Lower leg skin (tissue), 4 donors: Measurements from ENCODE around the gene LGMN. TPM values are rescaled to one million over a fixed set of nuclear protein-coding genes. Genes with fewer than 3 reads are reported as not detected.
"Not testable (repeated sequence)": the region's sequence is repeated elsewhere in the genome, so short reads cannot be mapped to it uniquely, and the experiment has no call there.

Experiments used
- DNase-seq, 2 donors: peaks; one replicate each; pipeline ENCODE4 v3.0.0-alpha.2; 2019; ENCODE audit warnings: low spot score in 2 of 2
- H3K4me3 ChIP-seq: fragments of 200-600 bp; sonication (generic); 2 replicates; pipeline ENCODE4 v1.5.1; 2017; ENCODE audit warnings: mild to moderate bottlenecking, low read depth; ENCODE audit not compliant: poor library complexity, severe bottlenecking
- POLR2A ChIP-seq, 2 donors: fragments of 450-650 bp; IDR thresholded peaks; one replicate each; pipeline ENCODE4 v1.6.1; 2016 to 2017; ENCODE audit warnings: antibody characterized with exemption in 2 of 2, mild to moderate bottlenecking in 1 of 2, moderate library complexity in 1 of 2
- WGBS, 2 donors: methylation state at CpG; one replicate each; pipeline ENCODE4 v1.1.5; 2018; 5-methylcytosine and 5-hydroxymethylcytosine counted together
- intact Hi-C: fragments of 100-400 bp; cut with DNase I; formaldehyde crosslinking; loops from one replicate; pipeline ENCODE4 v1.15.0; 2023; ENCODE audit warnings: low total_unique reads
- total RNA-seq, 4 donors: library from RNA; depleted of rRNA; stranded (reverse); fragments of >200 nt; gene quantifications; one replicate each; pipeline ENCODE4 v1.1.0, GENCODE V29; 2016
- TF ChIP-seq, protein P1 (sequence below), 3 donors: fragments of 450-650 bp; IDR thresholded peaks; one replicate each; pipeline ENCODE4 v1.5.1; 2016; ENCODE audit warnings: antibody characterized with exemption in 3 of 3, mild to moderate bottlenecking in 3 of 3, moderate library complexity in 2 of 3

Gene LGMN
- total RNA-seq, 4 donors from 2014 or later: 36.5 to 48.0 (median 41.3) TPM

DNA sequence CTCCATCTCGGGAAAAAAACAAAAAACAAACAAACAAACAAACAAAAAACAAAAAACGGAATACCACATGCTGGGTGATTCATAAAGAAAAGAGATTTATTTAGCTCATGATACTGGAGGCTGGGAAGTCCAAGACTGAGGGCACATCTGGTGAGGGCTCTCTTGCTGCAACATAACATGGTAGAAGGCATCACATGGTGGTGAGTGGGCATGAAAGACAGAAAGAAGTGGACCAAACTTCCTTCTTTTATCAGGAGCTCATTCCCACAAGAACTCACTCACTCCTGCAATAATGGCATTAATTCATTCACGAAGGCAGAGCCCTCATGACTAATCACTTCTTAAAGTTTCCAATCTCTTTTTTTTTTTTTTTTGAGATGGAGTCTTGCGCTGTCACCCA lies 8.0 kb upstream of the LGMN start:
- no peak overlapping the region for H3K4me3 ChIP-seq
- DNase-seq: no peak
- intact Hi-C loops: no loop called here
- 86 to 88% methylated on average over 4 of the region's 4 CpGs for WGBS, 2 donors
- TF ChIP-seq, protein P1, sequence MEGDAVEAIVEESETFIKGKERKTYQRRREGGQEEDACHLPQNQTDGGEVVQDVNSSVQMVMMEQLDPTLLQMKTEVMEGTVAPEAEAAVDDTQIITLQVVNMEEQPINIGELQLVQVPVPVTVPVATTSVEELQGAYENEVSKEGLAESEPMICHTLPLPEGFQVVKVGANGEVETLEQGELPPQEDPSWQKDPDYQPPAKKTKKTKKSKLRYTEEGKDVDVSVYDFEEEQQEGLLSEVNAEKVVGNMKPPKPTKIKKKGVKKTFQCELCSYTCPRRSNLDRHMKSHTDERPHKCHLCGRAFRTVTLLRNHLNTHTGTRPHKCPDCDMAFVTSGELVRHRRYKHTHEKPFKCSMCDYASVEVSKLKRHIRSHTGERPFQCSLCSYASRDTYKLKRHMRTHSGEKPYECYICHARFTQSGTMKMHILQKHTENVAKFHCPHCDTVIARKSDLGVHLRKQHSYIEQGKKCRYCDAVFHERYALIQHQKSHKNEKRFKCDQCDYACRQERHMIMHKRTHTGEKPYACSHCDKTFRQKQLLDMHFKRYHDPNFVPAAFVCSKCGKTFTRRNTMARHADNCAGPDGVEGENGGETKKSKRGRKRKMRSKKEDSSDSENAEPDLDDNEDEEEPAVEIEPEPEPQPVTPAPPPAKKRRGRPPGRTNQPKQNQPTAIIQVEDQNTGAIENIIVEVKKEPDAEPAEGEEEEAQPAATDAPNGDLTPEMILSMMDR (IDR thresholded peaks at IDR 0.05): no peak
- TF ChIP-seq POLR2A (IDR thresholded peaks at IDR 0.05): no peak

DNA sequence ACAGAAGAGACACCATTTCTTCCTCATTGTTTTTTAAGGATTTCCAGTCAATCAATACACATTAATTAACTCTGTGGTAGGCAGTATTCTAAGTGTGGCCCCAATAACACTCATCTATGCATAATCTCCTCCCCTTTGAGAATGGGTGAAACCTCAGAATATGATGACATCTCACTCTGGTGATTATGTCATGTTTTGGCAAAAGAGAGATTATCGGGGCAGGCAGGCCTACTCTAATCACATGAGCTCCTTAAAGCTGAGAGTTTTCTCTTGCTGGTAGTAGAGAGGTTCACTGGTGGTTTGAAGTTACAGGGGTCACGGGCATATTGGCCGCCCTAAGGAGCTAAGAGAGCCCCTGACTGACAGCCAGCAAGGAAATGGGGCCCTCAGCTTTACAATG lies 7.1 kb upstream of the LGMN start:
- intact Hi-C loops: no loop called here
- WGBS, 2 donors: 73 to 80% methylated on average over 3 of the region's 3 CpGs
- H3K4me3 ChIP-seq: no peak overlapping the region
- no peak for TF ChIP-seq POLR2A (IDR thresholded peaks at IDR 0.05)
- TF ChIP-seq, protein P1 (IDR thresholded peaks at IDR 0.05): no peak
- DNase-seq: no peak

GRCh38 chr14:92754966-92755365 lies 6.5 kb upstream of the LGMN start:
- WGBS, 2 donors: 76 to 94% methylated on average over 1 of the region's 1 CpG
- TF ChIP-seq, protein P1 (IDR thresholded peaks at IDR 0.05): no peak
- TF ChIP-seq POLR2A (IDR thresholded peaks at IDR 0.05): no peak
- intact Hi-C loops: no loop called here
- no peak overlapping the region for H3K4me3 ChIP-seq
- no peak for DNase-seq

GRCh38 chr14:92753250-92753649 lies 4.8 kb upstream of the LGMN start:
- no peak overlapping the region for H3K4me3 ChIP-seq
- intact Hi-C loops: no loop called here
- no peak for DNase-seq
- TF ChIP-seq POLR2A (IDR thresholded peaks at IDR 0.05): no peak
- TF ChIP-seq, protein P1 (IDR thresholded peaks at IDR 0.05): no peak
- 77 to 80% methylated on average over 5 of the region's 5 CpGs for WGBS, 2 donors

GRCh38 chr14:92751819-92752218 lies 3.4 kb upstream of the LGMN start:
- intact Hi-C loops: no loop called here
- TF ChIP-seq, protein P1 (IDR thresholded peaks at IDR 0.05): no peak
- no peak for TF ChIP-seq POLR2A (IDR thresholded peaks at IDR 0.05)
- H3K4me3 ChIP-seq: no peak overlapping the region
- WGBS, 2 donors: 70 to 89% methylated on average over 4 of the region's 4 CpGs
- no peak for DNase-seq

DNA sequence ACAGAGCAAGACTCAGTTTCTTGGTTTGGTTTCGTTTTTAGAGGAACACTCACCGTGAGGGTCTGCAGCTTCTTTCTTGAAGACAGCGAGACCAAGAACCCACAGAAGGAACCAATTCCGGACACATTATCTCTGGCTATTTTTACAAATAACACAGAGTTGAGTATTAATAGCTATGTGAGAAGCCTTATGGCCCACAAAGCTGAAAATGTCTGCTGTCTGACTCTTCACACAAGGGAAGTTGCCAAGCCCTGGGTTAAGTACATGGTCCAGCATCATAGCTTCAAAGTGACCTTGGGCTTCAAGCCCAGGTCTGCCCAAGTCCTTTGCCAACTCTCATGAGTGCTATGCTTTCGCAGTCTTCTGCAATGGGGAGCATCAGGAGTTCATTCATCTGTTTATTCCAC lies 2.6 kb upstream of the LGMN start:
- no peak for DNase-seq
- WGBS, 2 donors: 77 to 78% methylated on average over 5 of the region's 5 CpGs
- TF ChIP-seq, protein P1 (IDR thresholded peaks at IDR 0.05): no peak
- intact Hi-C loops: no loop called here
- H3K4me3 ChIP-seq: no peak overlapping the region

DNA sequence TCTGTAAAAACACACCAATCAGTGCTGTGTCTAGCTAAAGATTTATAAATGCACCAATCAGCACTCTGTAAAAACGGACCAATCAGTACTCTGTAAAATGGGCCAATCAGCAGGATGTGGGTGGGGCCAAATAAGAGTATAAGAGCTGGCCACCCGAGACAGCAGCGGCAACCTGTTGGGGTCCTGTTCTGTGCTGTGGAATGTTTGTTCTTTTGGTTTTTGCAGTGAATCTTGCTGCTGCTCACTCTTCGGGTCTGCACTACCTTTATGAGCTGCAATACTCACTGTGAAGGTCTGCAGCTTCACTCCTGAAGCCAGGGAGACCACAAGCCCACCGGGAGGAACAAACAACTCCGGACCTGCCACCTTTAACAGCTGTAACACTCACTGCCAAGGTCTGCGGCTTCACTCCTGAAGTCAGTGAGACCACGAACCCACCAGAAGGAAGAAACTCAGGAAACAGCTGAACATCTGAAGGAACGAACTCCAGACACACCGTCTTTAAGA lies 1.8 kb upstream of the LGMN start:
- intact Hi-C loops, DNase-seq, H3K4me3 ChIP-seq: not testable (repeated sequence)
- WGBS, 2 donors: 81 to 86% methylated on average over 10 of the region's 10 CpGs
